Gastrocnemius medialis (tissue), 4 donors: ENCODE data around the gene MUC2. TPM values are rescaled to one million over a fixed set of nuclear protein-coding genes. Genes with fewer than 3 reads are reported as not detected.

ENCODE experiments used
- ATAC-seq, 2 donors: fragments of 150-250 bp; one replicate each; pipeline ENCODE4 v1.9.1; 2016
- DNase-seq, 2 donors: peaks; one replicate each; pipeline ENCODE4 v3.0.0-alpha.2; 2019
- H3K27ac ChIP-seq, 4 donors: fragments of 200-600 bp; sonication (generic); 1 replicate in 1 of 4; 2 replicates in 3 of 4; pipeline ENCODE4 v1.5.1; 2016 to 2018; ENCODE audit warnings: mild to moderate bottlenecking in 2 of 4, moderate library complexity in 1 of 4
- H3K27me3 ChIP-seq, 3 donors: fragments of 200-600 bp; sonication (generic) in 2 of 3; 1 replicate in 1 of 3; 2 replicates in 2 of 3; pipeline versions ENCODE4 v1.5.1 to v1.6.0; 2016 to 2019; ENCODE audit warnings: mild to moderate bottlenecking in 1 of 3, moderate library complexity in 1 of 3
- H3K36me3 ChIP-seq, 2 donors: fragments of 200-600 bp; sonication (generic) in 1 of 2; one replicate each; pipeline ENCODE4 v1.5.1; 2017 to 2018
- H3K4me1 ChIP-seq, 2 donors: fragments of 200-600 bp; sonication (generic) in 1 of 2; one replicate each; pipeline ENCODE4 v1.5.1; 2016 to 2017; ENCODE audit warnings: mild to moderate bottlenecking in 2 of 2
- H3K4me3 ChIP-seq, 4 donors: fragments of 200-600 bp; sonication (generic) in 3 of 4; 1 replicate in 1 of 4; 2 replicates in 3 of 4; pipeline ENCODE4 v1.5.1; 2016 to 2019; ENCODE audit warnings: mild to moderate bottlenecking in 2 of 4
- H3K9me3 ChIP-seq, 3 donors: fragments of 200-600 bp; sonication (generic) in 2 of 3; 1 replicate in 1 of 3; 2 replicates in 2 of 3; pipeline ENCODE4 v1.5.1; 2016 to 2019
- POLR2A ChIP-seq, 2 donors: fragments of 450-650 bp; IDR thresholded peaks; one replicate each; pipeline ENCODE4 v1.6.1; 2017; ENCODE audit warnings: antibody characterized with exemption in 2 of 2, mild to moderate bottlenecking in 2 of 2, moderate library complexity in 2 of 2
- in situ Hi-C, 4 donors: fragments of 200-750 bp; cut with MboI; loops; one replicate each; pipeline versions ENCODE4 v1.15.0 to v1.8.0; 2017; ENCODE audit warnings: low sequenced_read_pairs in 4 of 4
- intact Hi-C: fragments of 100-400 bp; cut with DNase I; formaldehyde crosslinking; loops from one replicate; pipeline ENCODE4 v1.15.1; 2023; ENCODE audit warnings: low total_unique reads
- total RNA-seq, 4 donors: library from RNA; depleted of rRNA; stranded (reverse); fragments of >200 nt; gene quantifications; one replicate each; pipeline versions ENCODE4 v1.1.0 to v1.2.3, GENCODE V29; 2016
- TF ChIP-seq, protein P1 (sequence below), 5 experiments: fragments of 450-650 bp in 3 of 5; fragments of 200-600 bp in 2 of 5; sonication (generic) in 2 of 5; IDR thresholded peaks in 4 of 5; conservative IDR thresholded peaks in 1 of 5; 1 replicate in 4 of 5; 2 replicates in 1 of 5; pipeline ENCODE4 v1.5.1; 2016 to 2019; ENCODE audit warnings: antibody characterized with exemption in 5 of 5, mild to moderate bottlenecking in 3 of 5, moderate library complexity in 3 of 5

The MUC2 gene
- total RNA-seq, 4 donors from 2014 or later = 0.90 TPM; not detected in 3

DNA sequence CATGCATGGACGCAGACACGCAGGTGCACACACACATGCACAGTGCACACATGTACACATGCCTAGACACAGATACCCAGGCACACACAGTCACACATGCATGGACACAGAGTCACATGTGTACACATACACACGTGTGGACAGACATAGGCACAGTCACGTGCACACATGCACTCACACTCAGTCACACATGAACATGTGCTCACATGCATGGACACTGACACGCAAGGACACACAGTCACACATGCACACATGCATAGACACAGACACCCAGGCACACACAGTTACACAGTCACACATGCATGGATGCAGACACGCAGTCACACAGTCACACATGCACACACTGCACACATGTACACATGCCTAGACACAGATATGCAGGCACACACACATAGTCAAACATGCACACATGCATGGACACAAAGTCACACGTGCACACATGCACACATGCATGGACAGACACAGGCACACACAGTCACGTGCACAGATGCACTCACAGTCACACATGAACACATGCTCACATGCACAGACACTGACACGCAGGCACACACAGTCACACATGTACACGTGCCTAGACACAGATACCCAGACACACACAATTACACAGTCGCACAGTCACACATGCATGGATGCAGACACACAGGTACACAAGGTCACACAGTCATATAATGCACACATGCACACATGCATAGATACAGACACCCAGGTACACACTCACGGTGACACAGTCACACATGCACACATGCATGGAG is 16.8 kb downstream of the MUC2 start:
- ATAC-seq (no peak), DNase-seq (no peak)
- Histone ChIP-seq H3K27me3 (no peaks in the 10 kb centered on the region), H3K4me3 (no peak overlapping the region), H3K36me3 (no peaks in the 10 kb centered on the region), H3K9me3 (no peaks in the 10 kb centered on the region), H3K27ac (no peak overlapping the region), H3K4me1 (no peaks in the 10 kb centered on the region)
- intact Hi-C loops = no loop called here
- TF ChIP-seq, protein P1, sequence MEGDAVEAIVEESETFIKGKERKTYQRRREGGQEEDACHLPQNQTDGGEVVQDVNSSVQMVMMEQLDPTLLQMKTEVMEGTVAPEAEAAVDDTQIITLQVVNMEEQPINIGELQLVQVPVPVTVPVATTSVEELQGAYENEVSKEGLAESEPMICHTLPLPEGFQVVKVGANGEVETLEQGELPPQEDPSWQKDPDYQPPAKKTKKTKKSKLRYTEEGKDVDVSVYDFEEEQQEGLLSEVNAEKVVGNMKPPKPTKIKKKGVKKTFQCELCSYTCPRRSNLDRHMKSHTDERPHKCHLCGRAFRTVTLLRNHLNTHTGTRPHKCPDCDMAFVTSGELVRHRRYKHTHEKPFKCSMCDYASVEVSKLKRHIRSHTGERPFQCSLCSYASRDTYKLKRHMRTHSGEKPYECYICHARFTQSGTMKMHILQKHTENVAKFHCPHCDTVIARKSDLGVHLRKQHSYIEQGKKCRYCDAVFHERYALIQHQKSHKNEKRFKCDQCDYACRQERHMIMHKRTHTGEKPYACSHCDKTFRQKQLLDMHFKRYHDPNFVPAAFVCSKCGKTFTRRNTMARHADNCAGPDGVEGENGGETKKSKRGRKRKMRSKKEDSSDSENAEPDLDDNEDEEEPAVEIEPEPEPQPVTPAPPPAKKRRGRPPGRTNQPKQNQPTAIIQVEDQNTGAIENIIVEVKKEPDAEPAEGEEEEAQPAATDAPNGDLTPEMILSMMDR (IDR thresholded peaks at IDR 0.05 in 4 of 5, conservative IDR thresholded peaks at IDR 0.05 in 1 of 5) = no peak
- TF ChIP-seq POLR2A (IDR thresholded peaks at IDR 0.05) = no peak
- in situ Hi-C loops = no loop called here

DNA sequence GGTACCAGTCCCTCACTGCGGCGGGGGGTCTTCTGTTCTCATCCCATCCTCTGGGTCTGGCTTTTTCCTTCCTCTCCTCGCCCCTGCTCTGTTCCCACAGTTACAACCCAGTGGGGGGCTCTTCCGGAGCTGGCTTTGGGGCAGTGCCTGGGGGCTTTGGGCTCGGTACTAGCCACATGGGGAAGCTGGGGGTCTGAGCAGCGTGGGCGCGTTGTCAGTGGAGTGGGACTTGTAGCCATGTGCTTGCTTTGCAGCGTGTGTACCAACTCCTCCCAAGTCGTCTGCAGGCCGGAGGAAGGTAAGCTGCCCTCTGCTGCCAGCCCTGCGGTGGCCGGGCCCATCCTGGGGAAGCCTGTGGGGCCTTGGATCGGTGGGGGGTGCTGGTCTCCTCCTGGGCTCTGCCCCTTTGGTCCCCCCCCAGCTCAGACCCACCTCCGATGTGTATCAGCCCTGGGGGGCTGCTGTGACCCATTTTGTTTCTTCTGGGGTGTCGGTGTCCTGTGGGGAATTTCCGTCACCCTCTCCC is 17.5 kb downstream of the MUC2 start:
- Histone ChIP-seq H3K36me3 (no peaks in the 10 kb centered on the region), H3K27me3 (no peaks in the 10 kb centered on the region), H3K9me3 (no peaks in the 10 kb centered on the region), H3K27ac (no peak overlapping the region), H3K4me3 (no peak overlapping the region), H3K4me1 (no peaks in the 10 kb centered on the region)
- ATAC-seq = no peak
- DNase-seq = no peak
- intact Hi-C loops (no loop called here), in situ Hi-C loops (no loop called here)
- TF ChIP-seq, protein P1 (IDR thresholded peaks at IDR 0.05 in 4 of 5, conservative IDR thresholded peaks at IDR 0.05 in 1 of 5) = no peak
- no peak for TF ChIP-seq POLR2A (IDR thresholded peaks at IDR 0.05)

DNA sequence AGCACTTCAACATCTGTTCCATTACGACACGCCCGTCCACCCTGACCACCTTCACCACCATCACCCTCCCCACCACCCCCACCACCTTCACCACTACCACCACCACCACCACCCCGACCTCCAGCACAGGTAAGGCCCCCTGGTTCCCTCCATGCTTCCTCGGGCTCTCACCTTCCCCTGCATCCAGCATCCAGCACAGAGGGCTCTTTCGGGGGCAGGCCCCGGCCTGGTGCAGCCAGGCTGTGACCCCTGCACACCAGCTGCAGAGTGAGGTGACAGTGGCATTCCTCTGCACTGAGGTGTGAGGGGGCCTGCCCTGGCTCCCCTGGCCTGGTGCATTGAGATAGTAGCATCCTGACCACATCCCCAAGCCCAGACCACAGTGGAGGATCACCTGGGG is 18.2 kb downstream of the MUC2 start:
- no peaks in the 10 kb centered on the region for H3K4me1 ChIP-seq
- H3K27ac ChIP-seq = no peak overlapping the region
- H3K36me3 ChIP-seq = no peaks in the 10 kb centered on the region
- in situ Hi-C loops (no loop called here), intact Hi-C loops (no loop called here)
- H3K27me3 ChIP-seq = no peaks in the 10 kb centered on the region
- no peak overlapping the region for H3K4me3 ChIP-seq
- H3K9me3 ChIP-seq = no peaks in the 10 kb centered on the region
- no peak for DNase-seq
- TF ChIP-seq, protein P1 (IDR thresholded peaks at IDR 0.05 in 4 of 5, conservative IDR thresholded peaks at IDR 0.05 in 1 of 5) = no peak
- no peak for TF ChIP-seq POLR2A (IDR thresholded peaks at IDR 0.05)
- no peak for ATAC-seq

DNA sequence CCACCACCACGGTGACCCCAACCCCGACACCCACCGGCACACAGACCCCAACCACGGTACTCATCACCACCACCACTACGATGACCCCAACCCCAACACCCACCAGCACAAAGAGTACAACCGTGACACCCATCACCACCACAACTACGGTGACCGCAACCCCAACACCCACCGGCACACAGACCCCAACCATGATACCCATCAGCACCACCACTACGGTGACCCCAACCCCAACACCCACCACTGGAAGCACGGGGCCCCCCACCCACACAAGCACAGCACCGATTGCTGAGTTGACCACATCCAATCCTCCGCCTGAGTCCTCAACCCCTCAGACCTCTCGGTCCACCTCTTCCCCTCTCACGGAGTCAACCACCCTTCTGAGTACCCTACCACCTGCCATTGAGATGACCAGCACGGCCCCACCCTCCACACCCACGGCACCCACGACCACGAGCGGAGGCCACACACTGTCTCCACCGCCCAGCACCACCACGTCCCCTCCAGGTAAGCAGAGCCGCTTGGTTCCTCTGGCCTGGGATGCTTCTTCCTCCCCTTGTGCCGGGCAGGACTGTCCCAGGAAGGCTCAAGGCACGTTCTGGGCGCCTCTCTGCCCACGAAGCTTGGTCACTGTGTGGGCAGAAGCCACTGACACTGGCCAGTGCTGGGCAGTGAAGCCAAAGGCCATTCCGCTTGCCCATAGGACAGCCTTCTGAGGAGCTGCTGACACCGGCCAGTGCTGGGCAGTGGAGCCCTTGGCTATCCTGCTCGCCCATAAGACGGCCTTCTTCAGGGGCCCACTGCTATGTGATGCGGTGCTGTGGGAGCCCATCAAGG is 25.1 kb downstream of the MUC2 start:
- Histone ChIP-seq H3K4me1 (no peaks in the 10 kb centered on the region), H3K27ac (no peak overlapping the region), H3K36me3 (no peaks in the 10 kb centered on the region), H3K27me3 (no peaks in the 10 kb centered on the region), H3K4me3 (no peak overlapping the region), H3K9me3 (no peaks in the 10 kb centered on the region)
- DNase-seq = no peak
- TF ChIP-seq, protein P1 (IDR thresholded peaks at IDR 0.05 in 4 of 5, conservative IDR thresholded peaks at IDR 0.05 in 1 of 5) = no peak
- no peak for TF ChIP-seq POLR2A (IDR thresholded peaks at IDR 0.05)
- intact Hi-C loops = no loop called here
- no peak for ATAC-seq
- in situ Hi-C loops = no loop called here
